Measurements from ENCODE around the gene EPSTI1.

The EPSTI1 gene

DNA sequence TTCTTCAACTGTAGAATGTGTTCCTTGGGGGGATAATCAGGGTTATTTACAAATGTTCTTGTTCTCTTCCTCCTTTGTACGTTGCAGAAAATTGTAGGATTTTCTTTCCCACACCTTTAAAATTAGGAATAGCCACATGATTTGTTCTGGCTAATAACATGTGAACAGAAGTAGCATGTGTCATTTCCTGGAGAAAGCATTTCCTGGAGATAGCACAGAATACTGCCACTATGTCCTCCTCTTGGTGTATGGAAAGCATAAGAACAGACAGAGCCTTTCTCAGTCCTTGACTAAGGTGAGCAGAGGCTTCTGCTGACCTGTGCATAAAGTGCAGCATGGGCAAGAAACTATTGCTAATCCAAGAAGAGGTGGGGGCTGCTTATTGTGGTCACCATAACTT, 108.9 kb downstream of the EPSTI1 start:
- peak; percentile 24; the same call in 1 of the 3 replicates for ATAC-seq
- no peak for TF ChIP-seq ZFP30 (CRISPR knock-in tag; IDR thresholded peaks at IDR 0.05)
- no peak for TF ChIP-seq CSRNP3 (CRISPR knock-in tag; IDR thresholded peaks at IDR 0.05)
- TF ChIP-seq ZNF8 (CRISPR knock-in tag; IDR thresholded peaks at IDR 0.05) = no peak
- no peak for TF ChIP-seq PPARA (CRISPR knock-in tag; IDR thresholded peaks at IDR 0.05; ENCODE audit: borderline replicate concordance)
- no peak for TF ChIP-seq SNAI2 (CRISPR knock-in tag; IDR thresholded peaks at IDR 0.05)
- TF ChIP-seq, protein P1, sequence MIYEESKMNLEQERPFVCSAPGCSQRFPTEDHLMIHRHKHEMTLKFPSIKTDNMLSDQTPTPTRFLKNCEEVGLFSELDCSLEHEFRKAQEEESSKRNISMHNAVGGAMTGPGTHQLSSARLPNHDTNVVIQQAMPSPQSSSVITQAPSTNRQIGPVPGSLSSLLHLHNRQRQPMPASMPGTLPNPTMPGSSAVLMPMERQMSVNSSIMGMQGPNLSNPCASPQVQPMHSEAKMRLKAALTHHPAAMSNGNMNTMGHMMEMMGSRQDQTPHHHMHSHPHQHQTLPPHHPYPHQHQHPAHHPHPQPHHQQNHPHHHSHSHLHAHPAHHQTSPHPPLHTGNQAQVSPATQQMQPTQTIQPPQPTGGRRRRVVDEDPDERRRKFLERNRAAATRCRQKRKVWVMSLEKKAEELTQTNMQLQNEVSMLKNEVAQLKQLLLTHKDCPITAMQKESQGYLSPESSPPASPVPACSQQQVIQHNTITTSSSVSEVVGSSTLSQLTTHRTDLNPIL (CRISPR knock-in tag; IDR thresholded peaks at IDR 0.05; ENCODE audit: low read depth) = no peak
- TF ChIP-seq ESRRG (CRISPR knock-in tag; IDR thresholded peaks at IDR 0.05) = no peak
- no peak for TF ChIP-seq TSHZ2 (CRISPR knock-in tag; IDR thresholded peaks at IDR 0.05)
- TF ChIP-seq ZNF70 (CRISPR knock-in tag; IDR thresholded peaks at IDR 0.05) = no peak
- TF ChIP-seq GLIS3 (CRISPR knock-in tag; IDR thresholded peaks at IDR 0.05) = no peak
- TF ChIP-seq ZNF565 (CRISPR knock-in tag; conservative IDR thresholded peaks at IDR 0.05; ENCODE audit: low read depth) = no peak
- TF ChIP-seq TCF4 (CRISPR knock-in tag; IDR thresholded peaks at IDR 0.05; ENCODE audit: borderline replicate concordance) = no peak
- no peak for TF ChIP-seq ISL1 (CRISPR knock-in tag; IDR thresholded peaks at IDR 0.05)
- TF ChIP-seq PATZ1 (CRISPR knock-in tag; IDR thresholded peaks at IDR 0.05; ENCODE audit: borderline replicate concordance) = no peak
- TF ChIP-seq ZFP3 (CRISPR knock-in tag; IDR thresholded peaks at IDR 0.05) = no peak
- no peak for TF ChIP-seq OSR1 (CRISPR knock-in tag; IDR thresholded peaks at IDR 0.05)
- TF ChIP-seq ARNTL (CRISPR knock-in tag; IDR thresholded peaks at IDR 0.05; ENCODE audit: borderline replicate concordance, low read depth) = no peak

DNA sequence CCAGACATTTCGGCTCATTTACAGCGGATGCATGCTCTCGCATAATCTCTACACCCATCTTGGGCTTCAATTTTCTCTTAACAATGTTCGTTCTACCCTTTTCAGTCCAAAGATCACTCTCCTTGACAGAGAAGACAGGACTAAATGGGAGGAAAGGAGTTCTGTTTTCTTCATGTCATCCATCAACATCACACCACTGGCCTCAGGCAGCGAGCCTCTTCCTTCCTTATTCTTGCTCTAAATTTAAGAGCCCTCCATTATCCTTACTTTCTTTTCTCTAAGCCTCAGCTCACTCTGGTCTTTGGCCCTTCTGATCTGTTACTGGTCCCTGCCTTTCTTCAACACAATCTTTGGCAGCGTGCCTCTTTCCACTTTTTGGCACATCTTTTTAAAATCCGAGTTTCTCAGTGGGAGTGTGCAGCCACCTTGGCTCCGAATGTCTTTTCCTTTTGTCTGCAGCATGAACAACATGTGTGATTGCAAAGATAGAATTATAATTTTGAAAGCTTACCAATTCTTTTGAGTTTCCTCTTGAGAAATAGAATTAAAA, 111.9 kb downstream of the EPSTI1 start:
- ATAC-seq = no peak
- no peak for TF ChIP-seq ARNTL (CRISPR knock-in tag; IDR thresholded peaks at IDR 0.05; ENCODE audit: borderline replicate concordance, low read depth)
- TF ChIP-seq PATZ1 (CRISPR knock-in tag; IDR thresholded peaks at IDR 0.05; ENCODE audit: borderline replicate concordance) = no peak
- no peak for TF ChIP-seq ZNF70 (CRISPR knock-in tag; IDR thresholded peaks at IDR 0.05)
- no peak for TF ChIP-seq ISL1 (CRISPR knock-in tag; IDR thresholded peaks at IDR 0.05)
- no peak for TF ChIP-seq BACH2 (CRISPR knock-in tag; IDR thresholded peaks at IDR 0.05; ENCODE audit: borderline replicate concordance)
- no peak for TF ChIP-seq PPARA (CRISPR knock-in tag; IDR thresholded peaks at IDR 0.05; ENCODE audit: borderline replicate concordance)
- no peak for TF ChIP-seq ESRRG (CRISPR knock-in tag; IDR thresholded peaks at IDR 0.05)
- TF ChIP-seq TOX (CRISPR knock-in tag; IDR thresholded peaks at IDR 0.05; ENCODE audit: borderline replicate concordance) = no peak
- TF ChIP-seq CSDC2 (CRISPR knock-in tag; IDR thresholded peaks at IDR 0.05) = no peak
- TF ChIP-seq TSHZ2 (CRISPR knock-in tag; IDR thresholded peaks at IDR 0.05) = no peak
- TF ChIP-seq ZNF8 (CRISPR knock-in tag; IDR thresholded peaks at IDR 0.05) = no peak

All from SK-N-SH treated with all-trans-retinoic acid at 6 μM for 48 hours (cell line).